Measurements from ENCODE around the gene MCOLN1.

MCOLN1 gene

GRCh38 chr19:7578127-7578526, 55.7 kb downstream of the MCOLN1 start:
- no peak for DNase-seq

- no peak for DNase-seq
Observed at GRCh38 chr19:7579182-7579581, 56.8 kb downstream of the MCOLN1 start.

- no peak for DNase-seq
Observed at GRCh38 chr19:7582446-7582845, 60.0 kb downstream of the MCOLN1 start.
